IPS-20b (cell line): ENCODE data around the gene LNX2.

ENCODE experiments used
- H3K27ac ChIP-seq: one replicate; pipeline ENCODE4 v1.5.1; 2013; ENCODE audit warnings: low read length
- H3K27me3 ChIP-seq: 2 replicates; pipeline ENCODE4 v1.6.1; 2013; ENCODE audit warnings: mild to moderate bottlenecking, low read length, inconsistent platforms; ENCODE audit not compliant: insufficient read depth
- H3K36me3 ChIP-seq: 2 replicates; pipeline ENCODE4 v1.6.1; 2013; ENCODE audit warnings: low read depth, mild to moderate bottlenecking, inconsistent platforms, low read length, moderate library complexity; ENCODE audit not compliant: insufficient read depth
- H3K4me1 ChIP-seq: 2 replicates; pipeline ENCODE4 v1.6.1; 2013; ENCODE audit warnings: mild to moderate bottlenecking, control low read depth, inconsistent platforms, low read length, moderate library complexity; ENCODE audit not compliant: insufficient read depth
- H3K4me3 ChIP-seq: 2 replicates; pipeline ENCODE4 v1.5.1; 2013; ENCODE audit warnings: mild to moderate bottlenecking, low read length, inconsistent platforms
- H3K9ac ChIP-seq: 2 replicates; pipeline ENCODE4 v1.6.1; 2013; ENCODE audit warnings: low read depth, mild to moderate bottlenecking, inconsistent platforms, low read length, moderate library complexity
- H3K9me3 ChIP-seq: 2 replicates; pipeline ENCODE4 v1.6.1; 2013; ENCODE audit warnings: mild to moderate bottlenecking, low read depth, low read length, inconsistent platforms; ENCODE audit not compliant: insufficient read depth

Gene LNX2

GRCh38 chr13:27624071-27624470 lies 3.7 kb upstream of the LNX2 start:
- Histone ChIP-seq H3K4me1 (peaks cover 10% of the 10 kb centered on the region), H3K4me3 (peak overlapping the region; percentile 95; the same call in 1 of the 2 replicates)

GRCh38 chr13:27622881-27623280 lies 2.6 kb upstream of the LNX2 start:
- Histone ChIP-seq H3K36me3 (peaks cover 46% of the 10 kb centered on the region), H3K27ac (no peak overlapping the region), H3K9me3 (no peaks in the 10 kb centered on the region), H3K4me3 (peak overlapping the region; percentile 95), H3K4me1 (peaks cover 21% of the 10 kb centered on the region), H3K9ac (peak overlapping the region; percentile 92; the same call in 1 of the 2 replicates), H3K27me3 (peaks cover 8% of the 10 kb centered on the region; the same call in 1 of the 2 replicates)

More at GRCh38 chr13:27624071-27624470, 3.7 kb upstream of the LNX2 start:
- Histone ChIP-seq H3K27ac (no peak overlapping the region), H3K9me3 (no peaks in the 10 kb centered on the region), H3K27me3 (peaks cover 5% of the 10 kb centered on the region; the same call in 1 of the 2 replicates), H3K9ac (no peak overlapping the region), H3K36me3 (peaks cover 51% of the 10 kb centered on the region)

- Histone ChIP-seq H3K36me3 (peaks cover 42% of the 10 kb centered on the region), H3K9ac (peak overlapping the region; percentile 92), H3K27me3 (peaks cover 8% of the 10 kb centered on the region; the same call in 1 of the 2 replicates), H3K27ac (peak overlapping the region; percentile 52), H3K4me3 (peak overlapping the region; percentile 95), H3K9me3 (no peaks in the 10 kb centered on the region), H3K4me1 (peaks cover 24% of the 10 kb centered on the region)
Observed at GRCh38 chr13:27622102-27622820, 1.9 kb upstream of the LNX2 start.

GRCh38 chr13:27621366-27622101 lies 1.2 kb upstream of the LNX2 start, which contains the start of gene POLR1D:
POLR1D (plus strand) TSS chr13:27621892; CDS start chr13:27621984, 92 bp downstream.
- peaks cover 38% of the 10 kb centered on the region for H3K36me3 ChIP-seq
- peaks cover 24% of the 10 kb centered on the region for H3K4me1 ChIP-seq
- peak within 1 kb of the TSS; percentile 95 for H3K4me3 ChIP-seq
- H3K27me3 ChIP-seq = peaks cover 8% of the 10 kb centered on the region; the same call in 1 of the 2 replicates
- no peaks in the 10 kb centered on the region for H3K9me3 ChIP-seq
- H3K27ac ChIP-seq = peak within 1 kb of the TSS; percentile 94
- peak within 1 kb of the TSS; percentile 94 for H3K9ac ChIP-seq

GRCh38 chr13:27621116-27621365 lies 712 bp upstream of the LNX2 start:
- Histone ChIP-seq H3K4me1 (peaks cover 24% of the 10 kb centered on the region), H3K9ac (peak overlapping the region; percentile 94), H3K27ac (peak overlapping the region; percentile 94), H3K27me3 (peaks cover 8% of the 10 kb centered on the region; the same call in 1 of the 2 replicates), H3K36me3 (peaks cover 33% of the 10 kb centered on the region), H3K9me3 (no peaks in the 10 kb centered on the region), H3K4me3 (peak overlapping the region; percentile 95)

- Histone ChIP-seq H3K4me3 (peak overlapping the region; percentile 80), H3K36me3 (peaks cover 21% of the 10 kb centered on the region), H3K9me3 (no peaks in the 10 kb centered on the region), H3K27me3 (peaks cover 8% of the 10 kb centered on the region; the same call in 1 of the 2 replicates), H3K27ac (no peak overlapping the region), H3K9ac (peak overlapping the region; percentile 70; the same call in 1 of the 2 replicates), H3K4me1 (peaks cover 24% of the 10 kb centered on the region)
Observed at GRCh38 chr13:27619728-27620376, 477 bp downstream of the LNX2 start.

GRCh38 chr13:27619093-27619727 lies 1.1 kb downstream of the LNX2 start:
- H3K4me1 ChIP-seq = peaks cover 24% of the 10 kb centered on the region
- H3K9me3 ChIP-seq = no peaks in the 10 kb centered on the region
- H3K4me3 ChIP-seq = peak overlapping the region; percentile 80
- no peak overlapping the region for H3K27ac ChIP-seq
- peaks cover 16% of the 10 kb centered on the region for H3K36me3 ChIP-seq
- peak overlapping the region; percentile 70; the same call in 1 of the 2 replicates for H3K9ac ChIP-seq
- peaks cover 8% of the 10 kb centered on the region; the same call in 1 of the 2 replicates for H3K27me3 ChIP-seq

- Histone ChIP-seq H3K4me1 (peaks cover 18% of the 10 kb centered on the region), H3K9me3 (no peaks in the 10 kb centered on the region), H3K9ac (no peak overlapping the region), H3K27ac (no peak overlapping the region), H3K4me3 (peak overlapping the region; percentile 80), H3K36me3 (peaks cover 3% of the 10 kb centered on the region), H3K27me3 (peaks cover 8% of the 10 kb centered on the region; the same call in 1 of the 2 replicates)
Observed at GRCh38 chr13:27617881-27618321, 2.4 kb downstream of the LNX2 start.

GRCh38 chr13:27613628-27614027 lies 6.7 kb downstream of the LNX2 start:
- H3K36me3 ChIP-seq = no peaks in the 10 kb centered on the region
- H3K4me3 ChIP-seq = no peak overlapping the region
- no peaks in the 10 kb centered on the region for H3K9me3 ChIP-seq
- no peak overlapping the region for H3K27ac ChIP-seq
- peaks cover 10% of the 10 kb centered on the region; the same call in 1 of the 2 replicates for H3K4me1 ChIP-seq
- H3K27me3 ChIP-seq = no peaks in the 10 kb centered on the region
- no peak overlapping the region for H3K9ac ChIP-seq

- no peak overlapping the region for H3K4me3 ChIP-seq
- no peak overlapping the region for H3K9ac ChIP-seq
- H3K36me3 ChIP-seq = no peaks in the 10 kb centered on the region
- peaks cover 14% of the 10 kb centered on the region; the same call in 1 of the 2 replicates for H3K4me1 ChIP-seq
- H3K27ac ChIP-seq = no peak overlapping the region
- H3K9me3 ChIP-seq = no peaks in the 10 kb centered on the region
- H3K27me3 ChIP-seq = no peaks in the 10 kb centered on the region
Observed at GRCh38 chr13:27607125-27607524, 13.2 kb downstream of the LNX2 start.

- Histone ChIP-seq H3K9me3 (no peaks in the 10 kb centered on the region), H3K9ac (no peak overlapping the region), H3K4me1 (peaks cover 14% of the 10 kb centered on the region; the same call in 1 of the 2 replicates), H3K27me3 (no peaks in the 10 kb centered on the region), H3K27ac (no peak overlapping the region), H3K36me3 (no peaks in the 10 kb centered on the region), H3K4me3 (no peak overlapping the region)
Observed at GRCh38 chr13:27605610-27606200, 14.6 kb downstream of the LNX2 start.
